Lower leg skin (tissue), 3 donors: ENCODE results near the gene TTC21A.

Source experiments
- POLR2A ChIP-seq, 2 donors: fragments of 450-650 bp; IDR thresholded peaks; one replicate each; pipeline ENCODE4 v1.6.1; 2016 to 2017; ENCODE audit warnings: antibody characterized with exemption in 2 of 2, mild to moderate bottlenecking in 1 of 2, moderate library complexity in 1 of 2
- TF ChIP-seq, protein P1 (sequence below), 3 donors: fragments of 450-650 bp; IDR thresholded peaks; one replicate each; pipeline ENCODE4 v1.5.1; 2016; ENCODE audit warnings: antibody characterized with exemption in 3 of 3, mild to moderate bottlenecking in 3 of 3, moderate library complexity in 2 of 3

DNA sequence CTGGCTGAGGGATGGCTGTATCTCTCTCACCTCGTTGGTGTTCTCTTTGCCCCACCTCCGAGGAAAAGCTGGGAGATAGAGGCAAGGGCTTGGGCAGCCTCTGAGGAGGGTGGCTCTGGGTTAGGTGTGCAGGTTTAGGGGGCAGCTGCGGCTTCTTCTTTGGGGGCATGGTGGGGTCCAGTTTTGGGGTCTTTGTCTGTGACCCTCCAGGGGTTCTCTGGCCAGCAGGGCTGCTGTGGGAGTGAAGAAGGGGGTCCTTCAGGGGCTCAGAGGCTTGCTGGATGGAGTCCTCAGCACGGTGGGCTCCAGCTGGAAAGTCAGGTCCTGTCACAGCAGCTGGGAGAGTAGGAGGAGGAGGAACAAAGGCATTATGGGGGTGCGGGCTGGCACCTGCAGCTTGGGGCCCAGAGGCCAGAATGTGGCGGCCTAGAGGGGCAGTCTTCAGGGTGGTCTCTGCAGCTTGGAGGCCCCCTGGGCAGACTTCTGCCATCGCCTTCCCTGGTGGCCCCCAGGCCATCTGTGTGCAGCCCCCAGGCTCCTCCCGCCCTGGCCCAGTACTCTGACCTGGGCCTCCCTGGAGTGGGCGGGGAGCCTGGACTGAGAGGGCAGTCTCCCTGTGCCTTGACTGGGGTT is 78.0 kb downstream of the TTC21A start:
- TF ChIP-seq POLR2A (IDR thresholded peaks at IDR 0.05): no peak
- TF ChIP-seq, protein P1, sequence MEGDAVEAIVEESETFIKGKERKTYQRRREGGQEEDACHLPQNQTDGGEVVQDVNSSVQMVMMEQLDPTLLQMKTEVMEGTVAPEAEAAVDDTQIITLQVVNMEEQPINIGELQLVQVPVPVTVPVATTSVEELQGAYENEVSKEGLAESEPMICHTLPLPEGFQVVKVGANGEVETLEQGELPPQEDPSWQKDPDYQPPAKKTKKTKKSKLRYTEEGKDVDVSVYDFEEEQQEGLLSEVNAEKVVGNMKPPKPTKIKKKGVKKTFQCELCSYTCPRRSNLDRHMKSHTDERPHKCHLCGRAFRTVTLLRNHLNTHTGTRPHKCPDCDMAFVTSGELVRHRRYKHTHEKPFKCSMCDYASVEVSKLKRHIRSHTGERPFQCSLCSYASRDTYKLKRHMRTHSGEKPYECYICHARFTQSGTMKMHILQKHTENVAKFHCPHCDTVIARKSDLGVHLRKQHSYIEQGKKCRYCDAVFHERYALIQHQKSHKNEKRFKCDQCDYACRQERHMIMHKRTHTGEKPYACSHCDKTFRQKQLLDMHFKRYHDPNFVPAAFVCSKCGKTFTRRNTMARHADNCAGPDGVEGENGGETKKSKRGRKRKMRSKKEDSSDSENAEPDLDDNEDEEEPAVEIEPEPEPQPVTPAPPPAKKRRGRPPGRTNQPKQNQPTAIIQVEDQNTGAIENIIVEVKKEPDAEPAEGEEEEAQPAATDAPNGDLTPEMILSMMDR (IDR thresholded peaks at IDR 0.05): no peak
